Muscle of back (tissue), 11 donors: ENCODE data around the gene LYPD5. TPM values are rescaled to one million over a fixed set of nuclear protein-coding genes. Genes with fewer than 3 reads are reported as not detected.
"Not testable (repeated sequence)": the region's sequence is repeated elsewhere in the genome, so short reads cannot be mapped to it uniquely, and the experiment has no call there.

ENCODE experiments used
- DNase-seq, 3 donors: peaks; one replicate each; pipeline versions ENCODE4 v3.0.0 to v3.0.0-alpha.2; 2013
- polyA plus RNA-seq, 10 donors: library from polyadenylated mRNA; unstranded; fragments of 120-200 nt; gene quantifications; one replicate each; pipeline ENCODE4 v1.2.1, GENCODE V29; 2013; ENCODE audit not compliant: insufficient read length in 10 of 10

The LYPD5 gene
- polyA plus RNA-seq, 10 donors = 0.31 to 0.74 (median 0.53) TPM

GRCh38 chr19:43806848-43807247, 4.6 kb upstream of the LYPD5 start:
- DNase-seq = no peak

- not testable (repeated sequence) for DNase-seq
These were observed 4.2 kb upstream of the LYPD5 start for GRCh38 chr19:43806401-43806800.

- DNase-seq = no peak
These were observed 2.2 kb upstream of the LYPD5 start for GRCh38 chr19:43804432-43804831.

- no peak for DNase-seq
These were observed 2.6 kb downstream of the LYPD5 start for GRCh38 chr19:43799502-43800142.

- DNase-seq = peak in 1 of 3 donors; percentile 50
These were observed 3.5 kb downstream of the LYPD5 start for GRCh38 chr19:43798546-43799409.

- DNase-seq = no peak
These were observed 4.2 kb downstream of the LYPD5 start for GRCh38 chr19:43798026-43798545.

- DNase-seq = no peak
These were observed 4.7 kb downstream of the LYPD5 start for GRCh38 chr19:43797556-43797955.

GRCh38 chr19:43797118-43797517, 5.1 kb downstream of the LYPD5 start:
- DNase-seq = no peak

- DNase-seq = no peak
These were observed 11.7 kb downstream of the LYPD5 start for GRCh38 chr19:43790587-43790986.

GRCh38 chr19:43789029-43789428, 13.2 kb downstream of the LYPD5 start:
- DNase-seq = no peak

- no peak for DNase-seq
These were observed 15.6 kb downstream of the LYPD5 start for GRCh38 chr19:43786665-43787064.

GRCh38 chr19:43784981-43785808, 17.1 kb downstream of the LYPD5 start:
- DNase-seq = peak; percentile 52 to 80 (median 69)

GRCh38 chr19:43784241-43784980, 17.8 kb downstream of the LYPD5 start:
- DNase-seq = peak in 2 of 3 donors; percentile 41 to 66

GRCh38 chr19:43783636-43784035, 18.6 kb downstream of the LYPD5 start:
- no peak for DNase-seq

GRCh38 chr19:43782689-43783231, 19.5 kb downstream of the LYPD5 start:
- no peak for DNase-seq

GRCh38 chr19:43782311-43782660, 20.0 kb downstream of the LYPD5 start:
- DNase-seq = no peak

GRCh38 chr19:43781630-43782310, 20.5 kb downstream of the LYPD5 start:
- no peak for DNase-seq

GRCh38 chr19:43780706-43781525, 21.3 kb downstream of the LYPD5 start, which contains the start of gene KCNN4:
Gene KCNN4 (minus strand): TSS chr19:43780973. CDS start chr19:43780861, 112 bp downstream.
- DNase-seq = no peak

GRCh38 chr19:43779820-43780219, 22.4 kb downstream of the LYPD5 start:
- DNase-seq = no peak
